Fibroblast of upper back skin (primary cell): ENCODE measurements around the gene KLHL30.
"Not testable (repeated sequence)": the region's sequence is repeated elsewhere in the genome, so short reads cannot be mapped to it uniquely, and the experiment has no call there.

Experiments
- DNase-seq: peaks from one replicate; pipeline ENCODE4 v3.0.0-alpha.2; 2013

KLHL30 gene

GRCh38 chr2:238101891-238102841, 36.3 kb upstream of the KLHL30 start:
- DNase-seq: no peak

- DNase-seq: no peak
Measured at GRCh38 chr2:238102865-238103264, 35.6 kb upstream of the KLHL30 start.

- no peak for DNase-seq
Measured at GRCh38 chr2:238103465-238104225, 34.8 kb upstream of the KLHL30 start.

- no peak for DNase-seq
Measured at GRCh38 chr2:238104226-238104690, 34.2 kb upstream of the KLHL30 start.

- DNase-seq: no peak
Measured at GRCh38 chr2:238104691-238105371, 33.6 kb upstream of the KLHL30 start.

GRCh38 chr2:238105506-238106338, 32.7 kb upstream of the KLHL30 start:
- DNase-seq: no peak

- no peak for DNase-seq
Measured at GRCh38 chr2:238106339-238106697, 32.1 kb upstream of the KLHL30 start.

GRCh38 chr2:238106698-238107524, 31.6 kb upstream of the KLHL30 start:
- no peak for DNase-seq

GRCh38 chr2:238107525-238108422, 30.7 kb upstream of the KLHL30 start:
- DNase-seq: no peak

- DNase-seq: no peak
Measured at GRCh38 chr2:238108423-238109183, 29.9 kb upstream of the KLHL30 start.

- no peak for DNase-seq
Measured at GRCh38 chr2:238113611-238114010, 24.9 kb upstream of the KLHL30 start.

- DNase-seq: no peak
Measured at GRCh38 chr2:238114331-238114841, 24.1 kb upstream of the KLHL30 start.

- DNase-seq: no peak
Measured at GRCh38 chr2:238114851-238115660, 23.4 kb upstream of the KLHL30 start.

GRCh38 chr2:238115709-238116108, 22.8 kb upstream of the KLHL30 start:
- DNase-seq: not testable (repeated sequence)

GRCh38 chr2:238116298-238117198, 21.9 kb upstream of the KLHL30 start:
- no peak for DNase-seq

- DNase-seq: no peak
Measured at GRCh38 chr2:238117199-238118154, 21.0 kb upstream of the KLHL30 start.
